PC-9 (cell line): Measurements from ENCODE around the gene EMX2. TPM values are rescaled to one million over a fixed set of nuclear protein-coding genes. Genes with fewer than 3 reads are reported as not detected.

Experiments used
- BruUV-seq: library from RNA; stranded (reverse); fragments of 400-500 nt; replicated peaks from 2 replicates; lab custom pipeline; 2021; lab: Mats Ljungman, UMichigan
- CTCF ChIA-PET: fragments of 300-600 bp; sonication (Branson Sonifier 250); formaldehyde crosslinking; loops from one replicate; lab custom pipeline; 2022; ENCODE audit warnings: antibody characterized with exemption; lab: Charles Lee
- POLR2A ChIA-PET: fragments of 300-600 bp; sonication (Branson Sonifier 250); formaldehyde crosslinking; loops from one replicate; lab custom pipeline; 2022; ENCODE audit warnings: antibody characterized with exemption; ENCODE audit not compliant: unreplicated experiment; lab: Charles Lee
- DNase-seq, 2 experiments: peaks; one replicate each; pipeline versions ENCODE4 v3.0.0 to v3.0.0-alpha.2; 2015 to 2022; ENCODE audit warnings: mixed read lengths in 1 of 2
- H2AFZ ChIP-seq: fragments of 200-600 bp; sonication (generic); 2 replicates; pipeline ENCODE4 v1.8.1; 2017; ENCODE audit warnings: antibody characterized with exemption
- H3F3A ChIP-seq: fragments of 200-600 bp; sonication (generic); 2 replicates; pipeline ENCODE4 v1.8.1; 2017; ENCODE audit warnings: antibody characterized with exemption, mild to moderate bottlenecking, low read depth; ENCODE audit not compliant: insufficient read depth
- H3K27ac ChIP-seq: fragments of 200-600 bp; sonication (generic); 2 replicates; pipeline ENCODE4 v1.6.1; 2016; ENCODE audit warnings: mixed run types
- H3K27me3 ChIP-seq: fragments of 200-600 bp; sonication (generic); 2 replicates; pipeline ENCODE4 v1.6.1; 2016; ENCODE audit warnings: low read depth, mixed run types; ENCODE audit not compliant: insufficient read depth
- H3K36me3 ChIP-seq: fragments of 200-600 bp; sonication (generic); 2 replicates; pipeline ENCODE4 v1.6.1; 2016; ENCODE audit warnings: low read depth, mixed run types
- H3K4me1 ChIP-seq: fragments of 200-600 bp; sonication (generic); replicated peaks from 2 replicates; pipeline ENCODE4 v1.6.1; 2016; ENCODE audit warnings: mixed run types; ENCODE audit not compliant: insufficient read depth
- H3K4me2 ChIP-seq: fragments of 200-600 bp; sonication (generic); 2 replicates; pipeline ENCODE4 v1.6.1; 2017; ENCODE audit warnings: mixed run types
- H3K4me3 ChIP-seq: fragments of 200-600 bp; sonication (generic); 2 replicates; pipeline ENCODE4 v1.6.1; 2016; ENCODE audit warnings: mixed run types
- H3K79me2 ChIP-seq: fragments of 200-600 bp; sonication (generic); 2 replicates; pipeline ENCODE4 v1.6.1; 2017; ENCODE audit warnings: low read depth, mixed run types
- H3K9me2 ChIP-seq: fragments of 200-600 bp; sonication (generic); 2 replicates; pipeline ENCODE4 v1.8.1; 2017; ENCODE audit warnings: mild to moderate bottlenecking; ENCODE audit not compliant: insufficient read depth
- H3K9me3 ChIP-seq: fragments of 200-600 bp; sonication (generic); 2 replicates; pipeline ENCODE4 v1.8.1; 2016; ENCODE audit warnings: low read depth; ENCODE audit not compliant: insufficient read depth
- H4K20me1 ChIP-seq: fragments of 200-600 bp; sonication (generic); 2 replicates; pipeline ENCODE4 v1.8.1; 2017; ENCODE audit not compliant: insufficient read depth
- EZH2 ChIP-seq: fragments of 200-600 bp; sonication (generic); IDR thresholded peaks from 2 replicates; pipeline ENCODE4 v1.8.0; 2017; ENCODE audit warnings: antibody characterized with exemption, low read depth
- intact Hi-C: fragments of 100-400 bp; cut with micrococcal nuclease; formaldehyde crosslinking; loops from one replicate; pipeline ENCODE4 v1.10.0; 2022; ENCODE audit not compliant: unreplicated experiment
- total RNA-seq: library from RNA; stranded (reverse); gene quantifications from 2 replicates; pipeline ENCODE4 v1.2.3, GENCODE V29; 2021
- TF ChIP-seq, protein P1 (sequence below): fragments of 200-600 bp; sonication (generic); conservative IDR thresholded peaks from 2 replicates; pipeline ENCODE4 v1.6.1; 2017; ENCODE audit warnings: mixed run types, antibody characterized with exemption, mild to moderate bottlenecking, moderate library complexity

The EMX2 gene
- total RNA-seq, 1 experiment from 2014 or later = not detected

DNA sequence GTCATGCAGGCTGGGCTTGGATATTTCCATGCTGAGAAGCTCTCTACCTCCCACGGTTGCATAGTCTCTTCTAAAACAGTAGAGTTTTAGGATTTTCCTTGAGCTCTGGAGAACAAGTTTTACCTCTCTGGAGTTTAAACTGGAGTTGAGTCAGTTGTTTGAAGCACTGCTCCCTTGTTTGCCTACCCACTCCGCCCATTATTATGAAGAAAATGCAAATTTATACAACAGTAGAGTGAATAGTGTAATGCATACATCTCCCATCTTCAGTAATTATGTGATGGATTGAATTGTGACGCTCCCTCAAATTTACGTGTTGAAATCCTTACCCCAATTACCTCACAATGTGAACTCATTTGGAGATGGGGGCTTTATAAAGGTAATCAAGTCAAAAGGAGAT, 17.2 kb downstream of the EMX2 start:
- H3F3A ChIP-seq = no peaks in the 10 kb centered on the region
- BruUV-seq = no TSS peak
- no peaks in the 10 kb centered on the region for H3K4me1 ChIP-seq
- 0 out of 2 replicates have a peak, but pooled peaks cover 4% of the 10 kb centered on the region for H3K27me3 ChIP-seq
- H2AFZ ChIP-seq = no peak overlapping the region
- H3K4me3 ChIP-seq = no peak overlapping the region
- no peak for TF ChIP-seq EZH2
- TF ChIP-seq, protein P1, sequence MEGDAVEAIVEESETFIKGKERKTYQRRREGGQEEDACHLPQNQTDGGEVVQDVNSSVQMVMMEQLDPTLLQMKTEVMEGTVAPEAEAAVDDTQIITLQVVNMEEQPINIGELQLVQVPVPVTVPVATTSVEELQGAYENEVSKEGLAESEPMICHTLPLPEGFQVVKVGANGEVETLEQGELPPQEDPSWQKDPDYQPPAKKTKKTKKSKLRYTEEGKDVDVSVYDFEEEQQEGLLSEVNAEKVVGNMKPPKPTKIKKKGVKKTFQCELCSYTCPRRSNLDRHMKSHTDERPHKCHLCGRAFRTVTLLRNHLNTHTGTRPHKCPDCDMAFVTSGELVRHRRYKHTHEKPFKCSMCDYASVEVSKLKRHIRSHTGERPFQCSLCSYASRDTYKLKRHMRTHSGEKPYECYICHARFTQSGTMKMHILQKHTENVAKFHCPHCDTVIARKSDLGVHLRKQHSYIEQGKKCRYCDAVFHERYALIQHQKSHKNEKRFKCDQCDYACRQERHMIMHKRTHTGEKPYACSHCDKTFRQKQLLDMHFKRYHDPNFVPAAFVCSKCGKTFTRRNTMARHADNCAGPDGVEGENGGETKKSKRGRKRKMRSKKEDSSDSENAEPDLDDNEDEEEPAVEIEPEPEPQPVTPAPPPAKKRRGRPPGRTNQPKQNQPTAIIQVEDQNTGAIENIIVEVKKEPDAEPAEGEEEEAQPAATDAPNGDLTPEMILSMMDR = no peak
- no peak overlapping the region for H3K27ac ChIP-seq
- intact Hi-C loops = no loop called here
- H3K36me3 ChIP-seq = no peaks in the 10 kb centered on the region
- no peaks in the 10 kb centered on the region for H3K79me2 ChIP-seq
- H3K9me3 ChIP-seq = no peaks in the 10 kb centered on the region
- H3K4me2 ChIP-seq = no peak overlapping the region
- H3K9me2 ChIP-seq = no peaks in the 10 kb centered on the region
- ChIA-PET CTCF (no interaction called here), POLR2A (no interaction called here)
- no peaks in the 10 kb centered on the region for H4K20me1 ChIP-seq
- DNase-seq = no peak

DNA sequence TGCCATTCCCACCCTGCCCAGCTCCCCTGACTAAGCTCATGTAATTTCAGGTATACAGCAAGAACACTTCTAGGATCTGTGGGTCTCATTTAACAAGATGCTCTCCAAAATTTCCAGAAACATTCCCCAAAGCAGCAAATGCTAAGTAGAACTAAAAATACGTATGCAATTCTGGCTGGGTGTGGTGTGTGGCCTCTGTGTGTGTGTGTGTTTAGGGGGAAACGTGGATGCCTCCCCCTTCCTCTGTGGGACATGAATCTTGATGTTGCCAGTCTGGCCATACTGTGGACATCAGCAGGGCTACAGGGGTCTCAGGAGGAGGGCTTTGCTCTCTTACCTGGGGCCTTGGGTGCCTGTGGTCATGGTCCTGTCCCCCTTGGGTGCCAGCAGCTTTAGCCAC, 18.4 kb downstream of the EMX2 start:
- DNase-seq = no peak
- H3K79me2 ChIP-seq = no peaks in the 10 kb centered on the region
- H3K36me3 ChIP-seq = no peaks in the 10 kb centered on the region
- TF ChIP-seq, protein P1 = no peak
- TF ChIP-seq EZH2 = no peak
- H3K4me3 ChIP-seq = no peak overlapping the region
- H3K27ac ChIP-seq = no peak overlapping the region
- H3K27me3 ChIP-seq = 0 out of 2 replicates have a peak, but pooled peaks cover 3% of the 10 kb centered on the region
- H3K9me3 ChIP-seq = no peaks in the 10 kb centered on the region
- intact Hi-C loops = no loop called here
- no peak overlapping the region for H3K4me2 ChIP-seq
- H2AFZ ChIP-seq = no peak overlapping the region
- no peaks in the 10 kb centered on the region for H3K9me2 ChIP-seq
- no TSS peak for BruUV-seq
- no peaks in the 10 kb centered on the region for H3F3A ChIP-seq
- no peaks in the 10 kb centered on the region for H3K4me1 ChIP-seq
- ChIA-PET CTCF (no interaction called here), POLR2A (no interaction called here)
- H4K20me1 ChIP-seq = no peaks in the 10 kb centered on the region

DNA sequence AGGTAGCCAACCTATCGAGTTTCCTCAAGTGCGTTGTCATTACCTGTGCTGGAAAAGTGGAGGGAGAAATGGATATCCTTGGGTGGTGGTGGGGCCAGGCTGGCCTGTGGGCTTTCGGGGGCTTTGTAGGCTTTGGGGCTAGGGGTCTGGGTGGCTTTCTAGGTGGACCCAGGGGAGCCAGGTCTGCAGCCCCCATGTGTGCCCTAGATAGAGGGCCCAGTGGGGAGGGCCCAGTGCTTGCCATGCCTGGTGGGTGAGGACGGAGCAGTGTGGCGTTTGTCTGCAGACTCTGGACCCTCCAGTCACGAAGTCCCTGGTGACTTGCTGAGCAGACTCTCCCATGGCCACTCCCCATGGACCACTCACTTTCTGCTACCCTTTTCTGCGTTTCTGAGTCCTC, 19.7 kb downstream of the EMX2 start:
- TF ChIP-seq EZH2 = no peak
- TF ChIP-seq, protein P1 = no peak
- Histone ChIP-seq H3K36me3 (no peaks in the 10 kb centered on the region), H3K4me2 (no peak overlapping the region), H4K20me1 (no peaks in the 10 kb centered on the region), H3K27ac (no peak overlapping the region), H3K9me3 (no peaks in the 10 kb centered on the region), H3K4me3 (no peak overlapping the region), H3K4me1 (no peaks in the 10 kb centered on the region), H2AFZ (no peak overlapping the region), H3K27me3 (no peaks in the 10 kb centered on the region), H3K9me2 (no peaks in the 10 kb centered on the region), H3F3A (no peaks in the 10 kb centered on the region), H3K79me2 (no peaks in the 10 kb centered on the region)
- ChIA-PET POLR2A (no interaction called here), CTCF (no interaction called here)
- no TSS peak for BruUV-seq
- DNase-seq = no peak
- intact Hi-C loops = no loop called here
